Stimulated activated naive B cell treated with anti-CD40 and anti-IgM and Interleukin-4, amounts not matched to agents 10 μg/mL and 1 μg/mL and 100 μg/mL, for 72 hours (primary cell): ENCODE measurements around the gene RTP5.

Experiments
- ATAC-seq, 2 donors: fragments of 150-1000 bp; cut with Tn5 transposase; replicated peaks; 2 replicates each; pipeline ENCODE4 v1.10.0; 2021; ENCODE audit warnings: moderate library complexity in 1 of 2
- DNase-seq: peaks from one replicate; pipeline ENCODE4 v3.0.0; 2021
- H3K27ac Mint-ChIP-seq: one replicate; pipeline ENCODE4 v1.8.0; 2022; ENCODE audit warnings: mild to moderate bottlenecking, mixed read lengths
- H3K27me3 Mint-ChIP-seq, 2 donors: one replicate each; pipeline ENCODE4 v1.8.0; 2022; ENCODE audit warnings: mixed read lengths in 2 of 2
- H3K36me3 Mint-ChIP-seq, 2 donors: one replicate each; pipeline ENCODE4 v1.8.0; 2022; ENCODE audit warnings: mixed read lengths in 2 of 2, mild to moderate bottlenecking in 1 of 2
- H3K4me1 Mint-ChIP-seq, 2 donors: one replicate each; pipeline ENCODE4 v1.8.0; 2022; ENCODE audit warnings: mixed read lengths in 2 of 2, mild to moderate bottlenecking in 1 of 2
- H3K4me3 Mint-ChIP-seq, 2 donors: one replicate each; pipeline ENCODE4 v1.8.0; 2022; ENCODE audit warnings: mild to moderate bottlenecking in 2 of 2, mixed read lengths in 2 of 2, moderate library complexity in 1 of 2
- H3K9me3 Mint-ChIP-seq, 2 donors: one replicate each; pipeline ENCODE4 v1.8.0; 2022; ENCODE audit warnings: mixed read lengths in 2 of 2, mild to moderate bottlenecking in 1 of 2

Gene RTP5

DNA sequence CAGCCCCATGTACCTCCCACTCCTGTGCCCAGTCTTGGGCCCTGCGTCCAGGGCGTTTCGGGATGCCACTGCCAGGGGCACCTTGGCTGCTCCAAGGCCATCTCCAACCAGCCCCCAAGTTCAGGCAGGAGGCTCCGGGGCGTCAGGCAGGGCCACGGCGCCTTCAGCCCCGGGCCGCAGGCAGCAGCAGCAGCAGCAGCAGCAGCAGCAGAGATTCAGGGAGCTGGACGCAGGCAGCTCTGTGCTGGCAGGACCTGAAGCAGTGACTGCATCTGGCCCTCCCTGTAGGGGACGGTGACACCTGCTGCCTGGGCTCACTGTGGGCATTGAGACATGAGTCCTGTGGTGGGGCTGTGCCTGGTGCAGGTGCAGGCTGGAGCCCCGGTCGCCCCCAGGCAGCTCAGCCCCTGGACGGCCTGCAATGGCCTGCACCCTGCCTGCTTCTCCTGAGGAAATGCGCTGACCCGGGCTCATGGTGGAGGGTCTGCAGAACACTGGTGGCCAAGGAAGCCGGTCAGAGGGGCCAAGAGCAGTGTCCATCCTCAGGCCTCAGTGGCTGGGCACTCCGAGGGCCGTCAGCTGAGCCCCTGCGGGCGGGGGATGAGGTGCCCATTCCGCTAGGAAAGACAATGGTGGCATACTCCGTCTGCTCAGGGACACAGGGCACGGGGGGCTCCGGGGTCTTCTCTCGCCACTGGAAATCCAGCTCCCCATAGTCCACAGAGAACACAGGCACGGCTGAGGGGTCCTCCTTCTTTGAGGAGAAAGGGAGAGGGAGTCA is 18.8 kb upstream of the RTP5 start:
- H3K4me1 Mint-ChIP-seq = peaks cover 8 to 10% of the 10 kb centered on the region in 2 donors
- DNase-seq (no peak), ATAC-seq (no peak)
- peaks cover 9 to 14% of the 10 kb centered on the region in 2 donors for H3K36me3 Mint-ChIP-seq
- no peaks in the 10 kb centered on the region for H3K9me3 Mint-ChIP-seq
- no peak overlapping the region for H3K27ac Mint-ChIP-seq
- no peak overlapping the region for H3K4me3 Mint-ChIP-seq
- peaks cover 8 to 41% of the 10 kb centered on the region in 2 donors for H3K27me3 Mint-ChIP-seq

DNA sequence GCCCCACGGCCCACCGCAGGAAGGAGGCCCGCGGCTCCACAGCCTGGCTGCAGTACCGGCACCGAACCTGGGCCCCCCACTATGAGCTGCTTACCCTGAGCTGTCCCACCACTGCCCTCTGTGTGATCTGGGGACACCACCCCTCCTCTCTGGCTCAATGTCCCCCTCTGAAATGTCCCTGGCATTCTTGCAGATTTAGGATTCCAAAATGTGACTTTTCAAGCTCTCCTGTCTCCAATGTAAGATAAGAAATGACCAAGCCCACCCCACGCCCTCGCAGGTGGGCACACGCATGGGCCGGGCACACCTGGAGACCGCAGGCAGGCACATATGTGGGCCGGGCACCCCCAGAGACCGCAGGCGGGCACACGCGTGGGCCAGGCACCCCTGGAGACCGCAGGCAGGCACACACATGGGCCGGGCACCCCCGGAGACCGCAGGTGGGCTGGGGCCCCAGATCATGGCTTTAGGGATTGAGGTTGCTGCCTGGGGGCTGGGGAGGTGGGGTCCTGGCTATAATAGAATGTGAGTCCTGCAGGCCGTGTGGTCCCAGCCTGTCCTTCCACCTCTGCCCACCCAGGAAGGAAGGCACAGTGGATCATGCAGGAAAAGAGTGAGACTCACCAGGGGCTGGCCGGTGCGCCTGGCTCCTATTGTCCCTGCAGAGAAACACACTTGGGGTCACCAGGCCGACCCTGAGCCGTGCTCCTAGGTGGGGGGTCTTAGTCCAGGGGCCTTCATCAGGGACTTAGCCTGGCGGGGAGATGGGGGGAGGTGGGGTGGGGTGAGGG is 18.0 kb upstream of the RTP5 start:
- Mint-ChIP-seq H3K36me3 (peaks cover 9 to 14% of the 10 kb centered on the region in 2 donors), H3K4me3 (no peak overlapping the region), H3K9me3 (no peaks in the 10 kb centered on the region), H3K27me3 (peaks cover 2 to 37% of the 10 kb centered on the region in 2 donors), H3K4me1 (peaks cover 2 to 3% of the 10 kb centered on the region in 2 donors), H3K27ac (no peak overlapping the region)
- no peak for DNase-seq
- no peak for ATAC-seq

DNA sequence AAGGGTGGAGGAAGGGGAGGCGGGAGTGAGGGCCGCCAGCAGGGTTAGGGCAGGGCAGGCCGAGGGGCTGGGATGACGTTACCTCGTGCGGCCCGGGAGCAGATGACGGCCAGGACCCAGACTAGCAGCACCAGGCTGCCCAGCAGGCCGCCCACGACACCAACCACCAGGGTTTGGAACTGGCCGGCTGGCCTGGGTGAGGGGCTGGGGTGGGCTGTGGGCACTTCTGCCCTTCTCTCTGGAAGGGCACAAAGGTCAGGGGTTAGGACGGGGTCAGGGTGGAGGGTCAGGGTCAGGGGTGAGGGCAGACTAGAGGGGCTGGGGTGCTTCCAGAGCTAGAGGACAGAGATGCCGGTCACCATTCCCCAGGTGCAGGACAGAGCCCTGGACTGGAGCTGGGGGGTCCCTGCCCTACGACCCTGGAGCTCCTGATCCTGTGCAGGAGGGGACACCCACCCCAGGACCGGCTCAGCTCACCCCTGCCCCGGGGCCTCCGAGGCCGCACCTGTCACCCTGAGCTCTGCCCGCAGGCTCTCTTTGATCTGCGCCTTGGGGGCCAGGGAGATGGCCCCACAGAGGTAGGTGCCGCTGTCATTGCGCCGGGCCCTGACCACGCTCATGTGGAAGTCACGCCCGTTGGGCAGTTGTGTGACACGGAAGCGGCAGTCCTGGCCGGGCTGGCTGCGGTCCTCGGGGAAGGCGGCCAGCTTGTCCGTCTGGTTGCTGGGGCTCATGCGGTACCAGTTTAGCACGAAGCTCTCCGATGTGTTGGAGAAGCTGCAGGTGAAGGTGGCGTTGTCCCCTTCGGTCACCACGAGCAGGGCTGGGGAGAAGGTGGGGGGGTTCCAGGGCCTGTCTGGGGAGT is 17.2 kb upstream of the RTP5 start:
- Mint-ChIP-seq H3K9me3 (no peaks in the 10 kb centered on the region), H3K4me1 (peaks cover under 1 to 1% of the 10 kb centered on the region in 2 donors), H3K27ac (peak overlapping the region; percentile 5), H3K27me3 (peaks cover 0 to 38% of the 10 kb centered on the region in 2 donors), H3K4me3 (no peak overlapping the region), H3K36me3 (peaks cover 7 to 16% of the 10 kb centered on the region in 2 donors)
- no peak for DNase-seq
- ATAC-seq = no peak

DNA sequence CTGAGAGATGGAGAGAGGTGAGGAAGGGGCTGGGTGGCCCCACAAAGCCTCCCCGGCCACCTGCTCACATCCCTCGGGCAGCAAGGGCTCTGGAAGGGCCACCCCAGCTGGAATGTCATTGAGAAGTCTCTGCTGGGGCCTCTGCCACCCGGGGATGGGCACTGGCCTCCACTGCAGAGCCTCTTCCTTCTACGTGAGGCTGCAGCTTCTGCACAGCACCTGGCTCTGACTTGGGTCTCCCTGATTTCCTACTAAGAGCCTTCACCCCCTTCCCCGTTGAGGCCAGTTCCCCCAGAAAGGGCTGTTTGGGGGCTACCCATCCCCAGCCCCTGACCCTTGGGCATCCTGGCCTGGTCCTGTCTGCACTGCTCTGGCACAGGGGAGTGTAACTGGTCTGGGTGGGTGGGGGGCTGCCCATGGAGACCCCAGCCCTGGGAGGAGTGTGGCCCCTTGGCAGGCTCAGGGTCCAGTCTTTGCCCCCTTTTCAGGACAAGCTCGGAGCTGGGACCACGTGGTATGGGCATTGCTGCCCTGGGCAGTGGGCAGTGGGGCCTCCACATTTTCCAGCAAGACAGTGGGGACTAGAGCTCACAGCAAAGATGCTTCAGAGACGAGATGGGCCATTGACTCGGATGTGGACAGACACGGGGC is 16.4 kb upstream of the RTP5 start:
- ATAC-seq (no peak), DNase-seq (no peak)
- Mint-ChIP-seq H3K36me3 (peaks cover 7 to 16% of the 10 kb centered on the region in 2 donors), H3K9me3 (no peaks in the 10 kb centered on the region), H3K27me3 (peaks cover 0 to 38% of the 10 kb centered on the region in 2 donors), H3K27ac (no peak overlapping the region), H3K4me3 (no peak overlapping the region), H3K4me1 (peaks cover 1 to 8% of the 10 kb centered on the region in 2 donors)

DNA sequence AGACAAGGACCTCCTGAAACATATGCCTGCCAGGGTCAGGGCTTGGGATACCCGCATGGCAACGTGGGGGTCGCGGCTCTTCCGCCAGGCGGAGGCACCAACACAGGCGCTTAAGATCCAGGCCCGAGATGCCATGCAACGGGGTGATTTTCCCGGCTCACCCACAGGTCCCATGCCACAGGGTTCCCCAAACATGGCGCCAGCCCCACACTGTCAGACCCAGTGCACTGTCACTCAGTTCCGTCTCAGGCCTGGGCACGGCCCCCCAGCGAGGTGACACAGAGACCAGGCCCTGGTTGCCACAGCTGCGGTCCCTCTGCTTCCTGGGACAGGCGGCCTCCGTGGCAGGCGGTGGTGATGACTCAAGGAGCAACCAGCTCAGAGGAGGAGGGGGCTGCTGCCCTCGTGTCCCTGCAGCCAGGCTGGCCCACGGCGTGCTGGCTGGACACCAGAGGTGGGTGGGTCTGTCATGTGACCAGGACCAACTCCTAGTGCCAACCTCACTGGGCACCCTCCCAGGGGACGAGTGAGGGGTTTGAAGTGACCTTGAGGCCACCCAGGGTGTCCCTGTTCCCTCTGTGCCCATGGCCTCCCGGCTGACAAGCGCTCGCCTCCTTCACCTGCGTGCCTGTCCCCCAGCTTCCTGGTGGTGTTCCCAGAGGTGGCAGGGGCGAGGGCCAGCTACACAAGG is 15.7 kb upstream of the RTP5 start:
- peaks cover 5 to 14% of the 10 kb centered on the region in 2 donors for H3K36me3 Mint-ChIP-seq
- no peaks in the 10 kb centered on the region for H3K9me3 Mint-ChIP-seq
- ATAC-seq (no peak), DNase-seq (no peak)
- peaks cover 0 to 35% of the 10 kb centered on the region in 2 donors for H3K27me3 Mint-ChIP-seq
- H3K4me1 Mint-ChIP-seq = peaks cover 4 to 14% of the 10 kb centered on the region in 2 donors
- no peak overlapping the region for H3K4me3 Mint-ChIP-seq
- H3K27ac Mint-ChIP-seq = no peak overlapping the region

DNA sequence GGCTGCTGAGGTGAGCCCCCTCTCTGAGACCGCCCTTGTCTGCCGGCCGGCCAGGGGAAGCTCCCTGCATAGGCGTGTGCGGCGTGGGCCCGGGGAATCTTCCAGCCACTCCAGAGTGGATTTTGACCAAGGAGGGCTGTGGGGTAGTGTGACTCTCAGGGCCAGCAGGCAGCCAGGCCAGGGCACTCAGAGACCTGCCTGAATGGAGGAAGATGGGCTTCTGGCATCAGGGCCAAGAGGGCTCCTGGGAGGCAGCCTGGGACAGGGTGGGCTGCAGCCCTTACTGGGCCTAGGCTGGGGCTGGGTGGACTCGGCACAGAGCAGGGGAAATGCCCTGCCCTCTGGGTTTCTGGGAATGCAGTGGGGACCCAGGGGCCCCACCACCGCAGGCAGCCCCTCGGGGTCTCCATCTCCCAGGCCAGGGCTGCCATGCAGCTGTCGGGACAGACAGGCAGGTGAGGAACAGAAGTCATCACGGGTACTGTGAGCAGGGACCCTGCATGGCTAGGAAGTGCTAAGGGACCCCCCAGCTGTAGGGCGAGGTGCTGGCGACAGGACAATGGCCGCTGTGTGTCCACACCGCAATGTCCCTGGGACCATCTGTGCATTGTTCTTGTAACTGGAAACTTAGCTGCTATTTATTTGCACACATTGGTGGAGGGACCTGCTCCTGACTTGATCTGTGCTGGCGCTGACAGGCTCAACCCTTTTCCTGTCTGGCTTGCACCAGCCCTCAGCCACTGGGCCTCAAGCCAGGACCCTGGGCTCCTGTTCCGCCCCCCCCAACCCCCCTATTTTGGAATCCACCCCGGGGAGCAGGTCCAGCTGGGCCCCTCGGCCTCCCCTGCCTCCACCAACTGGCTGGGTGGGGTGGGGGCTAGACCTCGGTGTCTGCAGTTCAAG is 14.9 kb upstream of the RTP5 start:
- Mint-ChIP-seq H3K27ac (no peak overlapping the region), H3K36me3 (peaks cover 5 to 14% of the 10 kb centered on the region in 2 donors), H3K4me1 (peaks cover 7 to 19% of the 10 kb centered on the region in 2 donors), H3K27me3 (peaks cover 0 to 29% of the 10 kb centered on the region in 2 donors), H3K9me3 (no peaks in the 10 kb centered on the region), H3K4me3 (no peak overlapping the region)
- DNase-seq (no peak), ATAC-seq (no peak)

DNA sequence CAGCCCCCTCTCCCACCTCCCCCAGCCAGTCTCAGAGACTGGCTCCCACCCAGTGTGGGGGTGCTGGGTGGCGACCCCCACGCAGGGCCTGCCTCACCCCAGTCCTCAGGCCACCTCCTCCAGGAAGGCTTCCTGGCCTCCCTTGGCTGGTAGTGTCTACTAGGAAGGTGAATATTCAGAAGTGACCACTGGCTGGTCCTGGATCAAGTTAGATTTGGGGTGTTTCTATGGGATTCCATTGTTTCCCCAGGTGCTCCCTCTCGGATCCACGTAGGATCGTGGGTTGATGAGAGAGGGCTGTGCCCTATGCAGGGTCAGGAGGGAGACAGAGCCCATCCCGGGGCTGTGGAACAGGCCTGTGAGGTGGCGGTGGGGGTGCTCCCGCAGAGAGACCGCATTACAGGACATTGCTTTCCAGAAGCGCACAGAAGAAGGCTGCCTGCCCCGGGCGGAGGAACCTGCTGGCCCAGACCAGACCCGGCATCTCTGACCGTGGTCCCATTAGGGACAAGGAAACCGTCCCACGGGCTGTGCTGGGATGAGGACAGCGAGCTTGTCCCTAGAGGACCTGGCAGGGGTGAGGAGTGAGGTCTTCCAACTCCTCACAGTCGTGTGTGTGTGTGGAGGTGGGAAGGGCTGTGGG is 14.2 kb upstream of the RTP5 start:
- peaks cover 5 to 14% of the 10 kb centered on the region in 2 donors for H3K36me3 Mint-ChIP-seq
- no peak overlapping the region for H3K27ac Mint-ChIP-seq
- no peak overlapping the region for H3K4me3 Mint-ChIP-seq
- H3K9me3 Mint-ChIP-seq = no peaks in the 10 kb centered on the region
- DNase-seq = no peak
- peaks cover 0 to 32% of the 10 kb centered on the region in 2 donors for H3K27me3 Mint-ChIP-seq
- peaks cover 10 to 25% of the 10 kb centered on the region in 2 donors for H3K4me1 Mint-ChIP-seq
- no peak for ATAC-seq

DNA sequence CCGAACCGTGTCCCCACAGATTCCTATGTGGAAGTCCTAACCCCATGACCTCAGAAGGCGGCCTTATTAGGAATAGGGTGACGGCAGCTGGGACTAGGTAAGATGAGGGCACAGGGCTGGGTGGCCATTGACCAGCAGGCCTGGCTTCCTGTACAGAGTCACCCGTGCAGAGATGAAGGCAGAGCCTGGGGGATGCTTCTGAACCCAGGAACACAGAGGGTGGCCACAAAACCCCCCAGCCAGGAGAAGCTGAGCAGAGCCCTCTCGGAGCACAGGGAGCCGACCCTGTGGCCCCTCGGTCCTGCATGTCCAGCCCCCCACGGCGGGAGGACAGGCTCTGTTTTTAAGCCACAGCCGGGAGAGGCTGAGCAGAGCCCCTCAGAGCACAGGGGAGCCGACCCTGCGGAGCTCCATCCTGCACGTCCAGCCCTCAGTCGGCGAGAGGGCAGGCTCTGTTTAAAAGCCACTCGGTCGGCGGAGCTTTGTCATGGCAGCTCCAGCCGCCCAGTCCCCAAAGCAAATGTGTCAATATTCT is 13.6 kb upstream of the RTP5 start:
- no peak overlapping the region for H3K4me3 Mint-ChIP-seq
- peaks cover 5 to 14% of the 10 kb centered on the region in 2 donors for H3K36me3 Mint-ChIP-seq
- no peak overlapping the region for H3K27ac Mint-ChIP-seq
- H3K4me1 Mint-ChIP-seq = peaks cover 13 to 31% of the 10 kb centered on the region in 2 donors
- peaks cover under 1 to 37% of the 10 kb centered on the region in 2 donors for H3K27me3 Mint-ChIP-seq
- DNase-seq = no peak
- H3K9me3 Mint-ChIP-seq = no peaks in the 10 kb centered on the region
- ATAC-seq = no peak

DNA sequence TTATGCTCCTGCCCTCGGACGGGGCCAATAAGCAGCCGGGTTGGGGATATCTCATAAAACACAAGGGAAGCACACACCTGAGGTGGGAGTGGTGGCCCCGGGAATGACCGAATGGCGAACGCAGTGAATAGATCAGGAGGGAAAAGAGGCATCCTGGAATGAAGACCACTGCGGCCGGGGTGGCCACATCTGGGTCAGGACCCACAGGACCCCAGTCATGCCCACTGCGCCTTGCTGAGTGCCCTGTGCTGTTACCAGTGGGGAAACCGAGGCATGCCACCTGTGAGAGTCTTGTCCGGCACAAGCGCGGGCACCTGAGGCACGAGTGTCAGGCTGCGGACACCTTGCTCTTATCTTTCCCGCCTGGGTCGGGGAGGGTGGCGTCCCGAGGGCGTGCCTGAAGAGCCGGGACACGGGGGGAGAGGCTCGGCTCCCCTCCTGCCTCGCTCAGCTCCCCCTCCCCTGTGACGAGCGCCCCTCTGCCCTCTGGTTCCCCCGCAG is 12.4 kb upstream of the RTP5 start:
- no peak for DNase-seq
- H3K36me3 Mint-ChIP-seq = peaks cover 5 to 7% of the 10 kb centered on the region in 2 donors
- peaks cover 24 to 42% of the 10 kb centered on the region in 2 donors for H3K4me1 Mint-ChIP-seq
- peak overlapping the region; percentile 55 to 76 for H3K4me3 Mint-ChIP-seq
- H3K27ac Mint-ChIP-seq = peak overlapping the region; percentile 37
- H3K27me3 Mint-ChIP-seq = peaks cover 12 to 48% of the 10 kb centered on the region in 2 donors
- no peak for ATAC-seq
- peaks cover 0 to 1% of the 10 kb centered on the region in 2 donors for H3K9me3 Mint-ChIP-seq

DNA sequence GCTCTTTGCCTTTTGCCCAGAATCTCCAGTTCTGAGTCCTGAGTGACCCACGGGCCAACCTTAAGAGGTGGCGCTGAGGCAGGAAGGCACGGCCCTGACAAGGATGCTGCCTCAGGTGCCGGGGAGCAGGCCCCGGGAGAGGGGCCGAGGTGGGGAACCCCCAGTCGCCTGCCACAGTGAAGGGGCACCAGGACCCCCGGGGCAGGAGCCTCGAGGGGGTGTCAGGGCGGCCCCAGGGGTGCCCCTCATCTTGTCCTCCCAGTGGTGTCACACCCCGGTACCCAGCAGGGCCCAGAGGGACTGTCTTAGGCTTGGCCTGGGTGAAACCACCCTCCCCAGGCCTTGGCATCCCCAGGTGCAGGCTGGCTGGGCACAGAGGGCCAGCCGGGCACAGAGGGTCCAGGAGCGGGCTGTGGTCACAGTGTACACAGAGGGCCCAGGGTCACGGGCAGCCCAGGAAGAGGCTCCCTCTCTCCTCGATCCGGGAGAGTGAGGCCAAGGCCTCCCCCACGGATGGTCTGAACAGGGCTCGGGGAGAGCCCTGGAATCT is 11.9 kb upstream of the RTP5 start:
- Mint-ChIP-seq H3K36me3 (peaks cover 3 to 7% of the 10 kb centered on the region in 2 donors), H3K27ac (peak overlapping the region; percentile 82), H3K9me3 (peaks cover 0 to 1% of the 10 kb centered on the region in 2 donors), H3K27me3 (peaks cover 15 to 52% of the 10 kb centered on the region in 2 donors), H3K4me1 (peaks cover 24 to 44% of the 10 kb centered on the region in 2 donors), H3K4me3 (peak overlapping the region; percentile 69 to 76)
- ATAC-seq = no peak
- no peak for DNase-seq

DNA sequence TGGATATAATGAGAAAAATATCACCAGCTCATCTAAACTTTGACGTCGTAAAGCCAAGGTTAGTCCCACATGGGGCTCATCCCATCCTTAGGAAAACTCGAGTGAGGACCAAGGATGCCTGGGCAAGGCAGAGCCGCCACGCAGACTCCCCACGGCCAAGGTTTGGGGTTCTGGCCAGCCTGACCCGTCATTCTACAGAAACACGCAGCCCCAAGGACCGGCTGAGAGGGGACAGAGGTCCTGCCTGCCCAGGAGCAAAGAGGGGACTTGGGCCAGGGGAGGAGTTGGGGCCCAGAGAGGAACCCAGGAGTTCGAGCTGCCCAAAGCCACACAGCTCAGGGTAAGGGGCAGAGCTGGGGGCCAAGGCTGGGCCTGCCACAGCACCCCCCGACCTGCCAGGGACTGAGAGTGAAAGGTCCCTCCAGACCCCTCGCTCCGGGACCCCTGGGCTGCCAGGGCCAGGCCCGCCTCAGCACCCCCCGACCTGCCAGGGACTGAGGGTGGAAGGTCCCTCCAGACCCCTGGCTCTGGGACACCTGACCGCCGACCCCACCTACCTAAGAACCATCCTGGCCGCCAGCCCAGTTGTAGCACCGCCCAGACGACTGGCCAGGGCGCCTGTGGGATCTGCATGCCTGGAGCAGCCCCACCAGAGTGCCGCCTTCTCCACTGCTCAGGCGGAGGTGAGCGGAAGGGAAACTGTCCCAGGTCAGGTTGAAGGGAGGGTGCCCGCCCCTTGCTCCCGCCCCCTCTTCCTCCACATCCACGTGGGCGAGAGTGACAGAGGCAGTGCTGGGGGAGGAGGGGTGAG is 11.1 kb upstream of the RTP5 start, which contains the start of gene PDCD1:
TSS of gene PDCD1 (minus strand) at position 689 of the 811 bp plus-strand sequence. CDS start at position 633, 56 bp downstream.
- Mint-ChIP-seq H3K4me3 (peak within 1 kb of the TSS; percentile 73 to 76), H3K4me1 (peaks cover 28 to 49% of the 10 kb centered on the region in 2 donors), H3K27me3 (peaks cover 19 to 50% of the 10 kb centered on the region in 2 donors), H3K36me3 (peaks cover 0 to 7% of the 10 kb centered on the region in 2 donors), H3K27ac (peak within 1 kb of the TSS; percentile 95), H3K9me3 (peaks cover 0 to 1% of the 10 kb centered on the region in 2 donors)
- ATAC-seq (peak; percentile 45 to 52), DNase-seq (peak; percentile 57)
